Keratinocyte (primary cell): ENCODE measurements around the gene TAF10. TPM values are rescaled to one million over a fixed set of nuclear protein-coding genes. Genes with fewer than 3 reads are reported as not detected.
A peak's percentile ranks its signal among the peaks of the same experiment; 100 is the strongest.

ENCODE experiments used
- DNase-seq: peaks from one replicate; pipeline ENCODE4 v3.0.0-alpha.2; 2011; ENCODE audit warnings: low read depth, missing footprints, low spot score
- FAIRE-seq: peaks from 2 replicates; lab custom pipeline; 2011; peaks lifted over from hg19 to GRCh38; lab: Jason Lieb, UNC
- H2AFZ ChIP-seq: 2 replicates; pipeline ENCODE4 v1.6.0; 2012; ENCODE audit warnings: low read length, control low read depth, inconsistent platforms; ENCODE audit not compliant: control insufficient read depth
- H3K27ac ChIP-seq: 2 replicates; pipeline ENCODE4 v1.5.1; 2011; ENCODE audit warnings: low read length; ENCODE audit not compliant: control insufficient read depth, insufficient read depth
- H3K27me3 ChIP-seq: 3 replicates; pipeline ENCODE4 v1.6.0; 2011; ENCODE audit warnings: low read length; ENCODE audit not compliant: control insufficient read depth, insufficient read depth; ENCODE audit errors: extremely low read depth
- H3K36me3 ChIP-seq, 2 experiments: 2 replicates in 1 of 2; 3 replicates in 1 of 2; pipeline ENCODE4 v1.5.1; 2011; ENCODE audit warnings: low read length in 2 of 2, mild to moderate bottlenecking in 1 of 2; ENCODE audit not compliant: control insufficient read depth in 2 of 2, insufficient read depth in 2 of 2; ENCODE audit errors: extremely low read depth in 1 of 2
- H3K4me1 ChIP-seq: 3 replicates; pipeline ENCODE4 v1.5.1; 2011; ENCODE audit warnings: low read length; ENCODE audit not compliant: control insufficient read depth, insufficient read depth; ENCODE audit errors: extremely low read depth
- H3K4me2 ChIP-seq: 3 replicates; pipeline ENCODE4 v1.6.0; 2011; ENCODE audit warnings: low read depth, low read length; ENCODE audit not compliant: control insufficient read depth, insufficient read depth; ENCODE audit errors: extremely low read depth
- H3K4me3 ChIP-seq, 3 experiments: fragments of 200-600 bp in 1 of 3; sonication (generic) in 1 of 3; 2 replicates in 2 of 3; 3 replicates in 1 of 3; pipeline ENCODE4 v1.5.1; 2011 to 2016; ENCODE audit warnings: low read length in 3 of 3, mild to moderate bottlenecking in 3 of 3, control low read depth in 2 of 3, inconsistent platforms in 1 of 3, low read depth in 1 of 3, mixed read lengths in 1 of 3, mixed run types in 1 of 3, moderate library complexity in 1 of 3; ENCODE audit not compliant: control insufficient read depth in 2 of 3, insufficient read depth in 2 of 3; ENCODE audit errors: extremely low read depth in 1 of 3
- H3K79me2 ChIP-seq: 2 replicates; pipeline ENCODE4 v1.6.0; 2012; ENCODE audit warnings: low read length; ENCODE audit not compliant: control insufficient read depth, insufficient read depth
- H3K9ac ChIP-seq: 3 replicates; pipeline ENCODE4 v1.6.0; 2011; ENCODE audit warnings: low read length; ENCODE audit not compliant: control insufficient read depth, insufficient read depth; ENCODE audit errors: extremely low read depth
- H3K9me1 ChIP-seq: 3 replicates; pipeline ENCODE4 v1.6.0; 2011; ENCODE audit warnings: low read length; ENCODE audit not compliant: control insufficient read depth, insufficient read depth; ENCODE audit errors: extremely low read depth
- H3K9me3 ChIP-seq: 2 replicates; pipeline ENCODE4 v1.5.1; 2012; ENCODE audit warnings: low read depth, low read length; ENCODE audit not compliant: control insufficient read depth
- H4K20me1 ChIP-seq: 3 replicates; pipeline ENCODE4 v1.6.0; 2011; ENCODE audit warnings: low read length; ENCODE audit not compliant: control insufficient read depth, insufficient read depth; ENCODE audit errors: extremely low read depth
- CTCF ChIP-seq, 3 experiments: IDR thresholded peaks in 1 of 3; conservative IDR thresholded peaks in 1 of 3; optimal IDR thresholded peaks in 1 of 3; 2 replicates in 2 of 3; 3 replicates in 1 of 3; pipeline versions ENCODE3 to v1.5.1; 2011; ENCODE audit warnings: low read length in 3 of 3, mild to moderate bottlenecking in 3 of 3, moderate library complexity in 2 of 3, control low read depth in 1 of 3, inconsistent platforms in 1 of 3; ENCODE audit not compliant: insufficient read depth in 2 of 3; ENCODE audit errors: extremely low read depth in 1 of 3
- EZH2 ChIP-seq: IDR thresholded peaks from one replicate; pipeline ENCODE4 v1.6.1; 2012; ENCODE audit warnings: inconsistent platforms, mild to moderate bottlenecking, low read length, moderate library complexity
- dilution Hi-C: fragments of 300-500 bp; cut with MboI; formaldehyde crosslinking; loops from one replicate; pipeline ENCODE4 v1.7.0; 2020; ENCODE audit warnings: low sequenced_read_pairs; ENCODE audit not compliant: extremely low pct_ligation_motif_present
- polyA plus RNA-seq, 5 experiments: library from polyadenylated mRNA; depleted of rRNA in 3 of 5; stranded (reverse) in 3 of 5; stranded (forward) in 1 of 5; unstranded in 1 of 5; fragments of >200 nt; gene quantifications; 1 replicate in 1 of 5; 2 replicates in 3 of 5; 3 replicates in 1 of 5; pipeline versions ENCODE4 v1.2.1 to v1.2.3, GENCODE V29; 2011 to 2012; ENCODE audit warnings: missing spikeins in 2 of 5, low read depth in 1 of 5, low replicate concordance in 1 of 5

TAF10 gene
- polyA plus RNA-seq, 1 donor (not counting 4 experiments of a cell fraction or from before 2014, with no cell fraction given) = 165 TPM

GRCh38 chr11:6619004-6619745 is 7.2 kb upstream of the TAF10 start, which contains the start of gene TPP1:
Gene TPP1 (minus strand): TSS chr11:6619422. CDS start chr11:6619400, 22 bp downstream.
- FAIRE-seq (peak; percentile 97), DNase-seq (peak; percentile 74)
- dilution Hi-C loops = no loop called here
- H3K4me2 ChIP-seq = peak within 1 kb of the TSS; percentile 94
- peak within 1 kb of the TSS; percentile 56 for H2AFZ ChIP-seq
- H4K20me1 ChIP-seq = no peaks in the 10 kb centered on the region
- H3K27ac ChIP-seq = peak within 1 kb of the TSS; percentile 85
- H3K4me1 ChIP-seq = peaks cover 12% of the 10 kb centered on the region
- peaks cover 22 to 23% of the 10 kb centered on the region in 2 experiments for H3K36me3 ChIP-seq
- no peaks in the 10 kb centered on the region for H3K9me3 ChIP-seq
- no peaks in the 10 kb centered on the region for H3K27me3 ChIP-seq
- H3K79me2 ChIP-seq = peaks cover 4% of the 10 kb centered on the region
- H3K4me3 ChIP-seq = peak within 1 kb of the TSS; percentile 80 to 97 (median 82)
- peak in 1 of 3 experiments; percentile 3 for TF ChIP-seq CTCF (optimal IDR thresholded peaks at IDR 0.05 in 1 of 3, IDR thresholded peaks at IDR 0.05 in 1 of 3, conservative IDR thresholded peaks at IDR 0.05 in 1 of 3; ENCODE audit: extremely low read depth in 1 of 3, insufficient read depth in 2 of 3, low read length in 3 of 3)
- no peak for TF ChIP-seq EZH2
- H3K9ac ChIP-seq = peak within 1 kb of the TSS; percentile 87
- no peaks in the 10 kb centered on the region for H3K9me1 ChIP-seq

- no peaks in the 10 kb centered on the region for H3K27me3 ChIP-seq
- TF ChIP-seq EZH2 (no peak), CTCF (optimal IDR thresholded peaks at IDR 0.05 in 1 of 3, IDR thresholded peaks at IDR 0.05 in 1 of 3, conservative IDR thresholded peaks at IDR 0.05 in 1 of 3; ENCODE audit: extremely low read depth in 1 of 3, insufficient read depth in 2 of 3, low read length in 3 of 3) (no peak)
- H3K27ac ChIP-seq = peak overlapping the region; percentile 85
- peak overlapping the region; percentile 56 for H2AFZ ChIP-seq
- FAIRE-seq (peak; percentile 95), DNase-seq (peak; percentile 45)
- H3K4me2 ChIP-seq = peak overlapping the region; percentile 94
- no peaks in the 10 kb centered on the region for H3K9me3 ChIP-seq
- H3K79me2 ChIP-seq = peaks cover 4% of the 10 kb centered on the region
- dilution Hi-C loops = no loop called here
- peaks cover 23 to 24% of the 10 kb centered on the region in 2 experiments for H3K36me3 ChIP-seq
- H3K9me1 ChIP-seq = no peaks in the 10 kb centered on the region
- peak overlapping the region; percentile 80 to 97 (median 82) for H3K4me3 ChIP-seq
- peak overlapping the region; percentile 87 for H3K9ac ChIP-seq
- H3K4me1 ChIP-seq = peaks cover 12% of the 10 kb centered on the region
- H4K20me1 ChIP-seq = no peaks in the 10 kb centered on the region
These were observed 6.3 kb upstream of the TAF10 start for GRCh38 chr11:6618117-6619003.
